Measurements from ENCODE around the gene CYB561D1. TPM values are rescaled to one million over a fixed set of nuclear protein-coding genes. Genes with fewer than 3 reads are reported as not detected.

The CYB561D1 gene
- total and polyA plus RNA-seq, 9 of the 15 experiments (the other 6 are each of a cell fraction or from before 2014, with no cell fraction given), result 0.71 to 7.2 (median 3.5) TPM

GRCh38 chr1:109484519-109484975 is 9.3 kb upstream of the CYB561D1 start (continued):
- TF ChIP-seq SFPQ (IDR thresholded peaks at IDR 0.05; ENCODE audit: low read depth, low read length), result no peak
- TF ChIP-seq RFX1 (IDR thresholded peaks at IDR 0.05), result no peak
- TF ChIP-seq HSF4 (CRISPR knock-in tag; IDR thresholded peaks at IDR 0.05; ENCODE audit: borderline replicate concordance), result no peak
- TF ChIP-seq BRD9 (IDR thresholded peaks at IDR 0.05; ENCODE audit: low read depth, partially characterized antibody), result no peak
- TF ChIP-seq MYNN (IDR thresholded peaks at IDR 0.05), result no peak
- no peak for TF ChIP-seq MYNN (CRISPR knock-in tag; IDR thresholded peaks at IDR 0.05)
- no peak for TF ChIP-seq ELF1 (tag; IDR thresholded peaks at IDR 0.05)
- TF ChIP-seq ZNF121 (CRISPR knock-in tag; conservative IDR thresholded peaks at IDR 0.05), result no peak
- TF ChIP-seq ZFPM2 (CRISPR knock-in tag; IDR thresholded peaks at IDR 0.05), result no peak
- TF ChIP-seq HNRNPLL (IDR thresholded peaks at IDR 0.05; ENCODE audit: low read depth, low read length, poor library complexity, severe bottlenecking), result no peak
- TF ChIP-seq CHD4 (IDR thresholded peaks at IDR 0.05; ENCODE audit: insufficient read depth, insufficient replicate concordance, low read depth, low read length, poor library complexity, severe bottlenecking), result no peak
- TF ChIP-seq U2AF2 (optimal IDR thresholded peaks at IDR 0.05; ENCODE audit: low read depth, low read length), result no peak
- TF ChIP-seq ZNF239 (CRISPR knock-in tag; IDR thresholded peaks at IDR 0.05), result no peak

Measured in K562 (cell line).